Activated gamma-delta T cell treated with Interleukin-2 at 50 U/mL for 16 hours (primary cell): ENCODE data around the gene DEPDC5.
"Not testable (repeated sequence)": the region's sequence is repeated elsewhere in the genome, so short reads cannot be mapped to it uniquely, and the experiment has no call there.

Source experiments
- DNase-seq: peaks from one replicate; pipeline ENCODE4 v3.0.0-alpha.2; 2020

Gene DEPDC5

GRCh38 chr22:31753634-31754501, at the start of gene DEPDC5:
DEPDC5 (plus strand) TSS chr22:31754019; CDS start chr22:31754922, 903 bp downstream.
- peak; percentile 95 for DNase-seq

DNA sequence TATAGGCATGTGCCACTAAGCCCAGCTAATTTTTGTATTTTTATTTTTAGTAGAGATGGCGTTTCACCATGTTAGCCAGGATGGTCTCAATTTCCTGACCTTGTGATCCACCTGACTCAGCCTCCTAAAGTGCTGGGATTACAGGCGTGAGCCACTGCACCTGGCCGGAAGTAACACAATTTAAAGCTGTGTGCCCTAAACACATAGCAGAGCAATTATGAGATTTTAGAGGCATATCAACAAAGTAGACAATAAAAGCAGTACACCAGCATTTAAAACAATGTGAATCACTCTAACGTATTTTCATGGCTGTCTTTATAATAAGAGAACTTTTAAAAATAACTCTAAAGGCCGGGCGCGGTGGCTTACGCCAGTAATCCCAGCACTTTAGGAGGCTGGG, 46.3 kb upstream of the DEPDC5 start:
- DNase-seq, result no peak

- DNase-seq, result not testable (repeated sequence)
These were observed 42.6 kb upstream of the DEPDC5 start for GRCh38 chr22:31711226-31711625.

- DNase-seq, result no peak
These were observed 38.6 kb upstream of the DEPDC5 start for GRCh38 chr22:31715147-31715778.

- DNase-seq, result no peak
These were observed 33.9 kb upstream of the DEPDC5 start for GRCh38 chr22:31719850-31720471.

DNA sequence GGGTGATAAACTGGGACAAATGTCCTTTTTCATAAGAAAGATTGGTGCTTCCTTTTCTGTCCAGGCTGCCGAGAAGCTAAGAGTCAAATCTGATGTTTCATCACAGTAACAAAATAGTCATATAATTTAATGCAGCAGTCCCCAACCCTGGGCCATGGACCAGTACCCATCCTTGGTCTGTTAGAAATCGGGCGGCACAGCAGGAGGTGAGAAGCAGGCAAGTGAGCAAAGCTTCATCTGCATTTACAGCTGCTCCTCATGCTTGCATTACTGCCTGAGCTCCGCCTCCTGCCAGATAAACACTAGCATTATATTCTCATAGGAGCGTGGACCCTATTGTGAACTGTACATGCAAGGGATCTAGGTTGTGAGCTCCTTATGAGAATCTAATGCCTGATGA, 30.1 kb upstream of the DEPDC5 start:
- no peak for DNase-seq

GRCh38 chr22:31726692-31727091, 27.1 kb upstream of the DEPDC5 start:
- no peak for DNase-seq

DNA sequence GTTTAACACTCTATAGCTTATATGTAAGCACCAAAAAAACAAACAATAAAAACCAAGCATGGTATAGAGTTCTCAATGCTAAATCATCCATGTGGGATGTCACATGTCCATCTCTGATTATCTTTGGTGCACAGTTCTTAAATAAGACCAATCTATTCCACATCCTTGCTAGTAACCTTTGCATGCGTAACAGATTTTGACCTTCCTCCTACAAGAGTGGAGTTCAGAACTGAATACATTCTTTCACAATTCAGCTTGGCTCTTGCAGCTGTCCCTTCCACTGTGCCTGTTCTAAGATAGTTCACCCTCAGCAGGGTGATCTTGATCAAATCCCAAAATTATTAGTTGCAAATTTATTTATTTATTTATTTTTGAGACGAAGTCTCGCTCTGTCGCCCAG, 25.0 kb upstream of the DEPDC5 start:
- no peak for DNase-seq

- DNase-seq, result no peak
These were observed 23.5 kb upstream of the DEPDC5 start for GRCh38 chr22:31730344-31730711.

DNA sequence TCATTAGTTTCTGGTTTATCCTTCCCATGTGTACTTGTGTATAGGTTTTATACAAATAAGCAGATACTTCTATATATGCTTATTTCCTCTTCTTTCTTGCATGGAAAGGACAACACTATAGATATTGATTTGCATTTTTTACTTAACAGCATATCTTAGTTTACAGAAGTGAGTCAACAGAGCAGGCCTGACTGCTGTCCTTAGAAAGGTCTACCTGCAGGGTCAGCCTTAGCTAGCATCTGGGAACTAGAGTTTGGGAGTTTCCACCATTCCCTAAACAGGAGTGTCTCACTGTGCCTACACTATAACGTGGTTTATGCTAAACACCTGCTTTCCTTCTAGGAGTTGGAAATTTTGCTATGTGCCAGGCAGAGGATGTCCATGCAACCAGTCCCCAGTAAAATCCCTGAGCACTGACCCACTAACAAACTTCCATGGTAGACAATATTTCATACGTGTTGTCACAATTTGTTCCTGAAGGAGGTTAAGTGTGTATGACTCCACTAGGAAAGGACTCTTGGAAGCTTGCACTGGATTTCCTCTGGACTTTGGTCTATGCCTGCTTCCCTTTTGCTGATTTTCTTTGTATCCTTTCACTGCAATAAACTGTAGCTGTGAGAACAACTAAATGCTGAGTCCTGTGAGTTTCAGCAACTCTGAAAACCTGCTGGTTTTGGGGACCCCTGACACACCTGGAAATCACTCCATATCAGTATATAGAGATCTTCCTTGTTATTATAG, 21.6 kb upstream of the DEPDC5 start:
- DNase-seq, result no peak

DNA sequence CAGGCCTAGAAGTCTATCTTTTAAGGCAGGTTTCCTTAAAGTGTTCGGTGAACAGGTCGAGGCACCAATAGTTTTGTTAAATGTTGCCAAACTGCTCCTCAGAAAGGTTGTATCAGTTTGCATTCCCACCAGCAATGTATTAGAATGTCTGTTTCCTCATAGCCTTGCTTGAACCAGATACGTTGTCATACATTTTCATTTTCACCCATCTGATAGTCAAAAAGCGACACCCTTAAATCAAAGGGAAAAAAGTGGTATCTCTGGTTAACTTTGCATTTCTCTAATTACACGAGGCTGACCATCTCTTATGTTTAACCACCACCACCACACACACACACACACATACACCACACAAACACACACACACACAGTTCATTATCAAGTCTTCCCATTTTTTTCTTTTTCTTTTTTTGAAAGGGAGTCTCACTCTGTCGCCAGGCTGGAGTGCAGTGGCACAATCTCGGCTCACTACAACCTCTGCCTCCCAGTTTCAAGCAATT, 20.2 kb upstream of the DEPDC5 start:
- DNase-seq, result no peak

- no peak for DNase-seq
These were observed 19.3 kb upstream of the DEPDC5 start for GRCh38 chr22:31734512-31734911.

DNA sequence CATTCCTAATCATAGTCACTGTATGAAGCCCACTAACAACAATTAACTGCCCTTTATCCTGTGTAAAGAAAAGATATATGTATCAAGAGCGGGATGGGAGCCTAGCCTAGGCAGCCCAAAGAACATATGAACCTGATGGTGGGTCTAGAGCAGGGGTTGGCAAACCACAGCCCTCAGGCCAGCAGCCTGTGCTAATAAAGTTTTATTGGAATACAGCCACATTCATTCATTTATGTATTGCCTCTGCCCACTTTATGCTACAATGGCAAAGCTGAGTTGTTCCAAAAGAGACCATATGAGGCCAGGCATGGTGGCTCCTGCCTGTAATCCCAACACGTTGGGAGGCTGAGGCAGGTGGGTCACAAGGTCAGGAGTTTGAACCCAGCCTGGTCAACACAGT, 17.4 kb upstream of the DEPDC5 start:
- DNase-seq, result no peak

DNA sequence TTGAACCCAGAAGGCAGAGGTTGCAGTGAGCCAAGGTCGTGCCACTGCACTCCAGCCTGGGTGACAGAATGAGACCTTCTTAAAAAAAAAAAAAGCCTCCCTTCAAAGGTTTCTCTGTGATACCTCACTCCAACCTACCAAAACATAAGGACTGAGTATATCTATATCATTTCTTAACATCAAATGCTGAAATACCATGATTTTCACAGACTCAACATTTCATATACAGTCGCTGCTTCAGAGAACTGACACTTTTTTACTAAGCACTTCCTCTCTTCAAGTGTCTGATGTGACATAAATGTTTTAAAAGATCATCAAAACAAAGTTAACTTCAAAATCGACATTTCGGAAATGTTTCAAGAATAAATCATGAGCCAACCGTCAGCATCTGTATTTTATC, 15.9 kb upstream of the DEPDC5 start:
- DNase-seq, result no peak

DNA sequence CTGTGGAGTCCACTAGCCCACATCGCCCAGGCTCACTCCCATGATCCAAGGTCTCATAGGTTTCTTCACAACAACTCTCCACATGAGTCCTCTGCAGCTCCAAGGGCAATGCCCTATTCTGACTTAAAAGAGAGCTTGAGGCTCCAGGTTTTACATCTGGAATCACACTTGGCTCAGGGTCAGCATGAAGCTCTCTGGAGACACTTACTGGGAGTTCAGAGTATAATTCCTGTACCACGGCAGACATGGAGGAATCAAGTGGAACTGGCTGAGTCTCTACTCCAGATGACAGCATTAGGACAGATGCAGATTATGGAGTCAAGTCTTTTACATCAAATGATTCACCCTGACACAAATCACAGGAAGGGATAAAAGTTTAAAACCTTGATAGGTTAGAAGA, 15.3 kb upstream of the DEPDC5 start:
- no peak for DNase-seq

DNA sequence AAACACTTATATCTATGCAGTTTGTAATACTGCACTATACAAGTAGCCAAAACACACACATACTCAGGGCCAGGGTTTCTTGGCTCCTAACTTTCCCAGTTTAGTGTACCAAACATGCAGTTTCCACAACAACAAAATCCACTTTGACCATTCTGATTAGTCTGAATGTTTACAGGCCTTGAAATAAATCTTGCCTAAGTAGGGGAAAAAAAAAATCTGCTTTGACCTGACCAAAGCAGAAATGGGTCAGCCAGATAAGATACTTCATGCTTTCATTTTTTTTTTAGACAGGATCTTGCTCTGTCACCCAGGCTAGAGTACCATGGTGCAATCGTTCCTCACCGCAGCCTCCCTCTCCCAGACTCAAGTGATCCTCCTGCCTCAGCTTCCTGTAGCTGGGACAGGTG, 14.0 kb upstream of the DEPDC5 start:
- no peak for DNase-seq

DNA sequence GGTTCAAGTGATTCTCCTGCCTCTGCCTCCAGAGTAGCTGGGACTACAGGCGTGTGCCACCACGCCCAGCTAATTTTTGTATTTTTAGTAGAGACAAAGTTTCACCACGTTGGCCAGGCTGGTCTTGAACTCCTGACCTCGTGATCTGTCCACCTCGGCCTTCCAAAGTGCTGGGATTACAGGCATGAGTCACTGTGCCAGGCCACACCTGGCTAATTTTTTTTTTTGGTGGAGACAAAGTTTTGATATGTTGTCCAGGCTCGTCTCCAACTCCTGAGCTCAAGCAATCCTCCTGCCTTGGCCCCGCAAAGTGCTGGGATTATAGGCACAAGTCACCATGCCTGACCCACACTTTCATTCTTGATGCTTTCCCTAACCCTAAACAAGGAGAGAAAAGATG, 13.5 kb upstream of the DEPDC5 start:
- DNase-seq, result not testable (repeated sequence)

GRCh38 chr22:31742115-31742514, 11.7 kb upstream of the DEPDC5 start:
- DNase-seq, result no peak

- DNase-seq, result no peak
These were observed 11.1 kb upstream of the DEPDC5 start for GRCh38 chr22:31742682-31743081.

- DNase-seq, result no peak
These were observed 9.9 kb upstream of the DEPDC5 start for GRCh38 chr22:31743871-31744270.

DNA sequence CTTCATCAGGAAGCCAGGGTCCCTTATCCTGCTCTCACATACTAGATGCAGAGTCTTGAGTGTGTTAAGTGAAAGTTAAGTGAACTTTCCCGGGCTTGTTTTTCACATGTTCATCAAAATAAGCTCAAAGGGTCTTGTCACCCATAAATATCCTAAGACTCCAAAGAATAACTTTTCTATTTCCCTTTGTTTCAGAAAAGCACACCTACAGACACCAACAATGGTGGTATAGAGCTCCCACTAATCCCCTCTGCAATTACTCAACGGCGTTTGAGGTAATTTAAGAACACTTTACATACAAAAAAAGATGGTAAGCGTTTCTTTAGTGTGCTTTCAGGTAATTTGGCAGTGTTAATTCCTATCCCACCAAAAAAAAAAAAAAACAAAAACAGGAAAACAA, 6.4 kb upstream of the DEPDC5 start:
- DNase-seq, result no peak

DNA sequence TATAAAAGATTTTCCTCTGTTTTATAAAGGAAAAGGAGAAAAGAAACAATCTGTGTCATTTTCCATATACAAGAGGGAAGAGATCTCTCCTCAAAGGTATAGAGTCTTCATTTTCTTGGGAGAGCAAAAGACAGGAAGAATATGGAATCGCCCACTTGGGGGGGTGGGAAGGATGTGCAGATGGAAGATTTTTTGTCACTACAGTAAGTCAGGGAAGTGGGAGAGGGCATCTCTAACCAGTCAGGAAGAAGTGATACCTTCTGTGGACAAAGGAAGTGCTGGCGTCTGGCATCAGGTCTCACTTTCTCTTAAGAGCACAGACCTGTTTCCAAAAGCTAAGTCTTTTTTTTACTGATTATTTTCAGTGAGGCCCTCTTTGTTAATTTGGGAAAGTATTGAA, 5.3 kb upstream of the DEPDC5 start:
- no peak for DNase-seq
